CD4-positive, CD25-positive, alpha-beta regulatory T cell (primary cell): ENCODE results near the gene MUSTN1. TPM values are rescaled to one million over a fixed set of nuclear protein-coding genes. Genes with fewer than 3 reads are reported as not detected.

Experiments used
- ATAC-seq, 2 donors: fragments of 150-1000 bp; cut with Tn5 transposase; one replicate each; pipeline ENCODE4 v1.10.0; 2021; ENCODE audit warnings: low read depth in 2 of 2, moderate number of reproducible peaks in 2 of 2, moderate library complexity in 1 of 2
- DNase-seq, 3 donors: peaks; one replicate each; pipeline versions ENCODE4 v3.0.0 to v3.0.0-alpha.2; 2012 to 2022; ENCODE audit warnings: mixed read lengths in 1 of 3
- H3K27ac ChIP-seq: one replicate; pipeline ENCODE4 v1.7.0; 2013; ENCODE audit warnings: mild to moderate bottlenecking, low read length; ENCODE audit not compliant: insufficient read depth, poor library complexity, severe bottlenecking
- H3K27me3 ChIP-seq: one replicate; pipeline ENCODE4 v1.7.0; 2013; ENCODE audit warnings: low read length; ENCODE audit not compliant: control insufficient read depth, insufficient read depth
- H3K36me3 ChIP-seq: one replicate; pipeline ENCODE4 v1.7.0; 2013; ENCODE audit warnings: mild to moderate bottlenecking, low read length, moderate library complexity; ENCODE audit not compliant: control insufficient read depth, insufficient read depth
- H3K4me1 ChIP-seq: 2 replicates; pipeline ENCODE4 v1.7.0; 2013; ENCODE audit warnings: mild to moderate bottlenecking, low read length; ENCODE audit not compliant: insufficient read depth, control insufficient read depth, poor library complexity, severe bottlenecking
- H3K4me3 ChIP-seq: one replicate; pipeline ENCODE4 v1.7.0; 2013; ENCODE audit warnings: low read depth, mild to moderate bottlenecking, low read length, moderate library complexity
- H3K9me3 ChIP-seq, 2 experiments: 1 replicate in 1 of 2; 2 replicates in 1 of 2; pipeline ENCODE4 v1.7.0; 2013; ENCODE audit warnings: low read length in 2 of 2, mild to moderate bottlenecking in 1 of 2, moderate library complexity in 1 of 2; ENCODE audit not compliant: control insufficient read depth in 2 of 2
- H3K27ac Mint-ChIP-seq, 3 donors: one replicate each; pipeline ENCODE4 v1.8.0; 2020 to 2022; ENCODE audit warnings: mild to moderate bottlenecking in 3 of 3, mixed read lengths in 3 of 3, moderate library complexity in 2 of 3
- H3K27me3 Mint-ChIP-seq: one replicate; pipeline ENCODE4 v1.8.0; 2022; ENCODE audit warnings: mild to moderate bottlenecking, mixed read lengths
- H3K36me3 Mint-ChIP-seq: one replicate; pipeline ENCODE4 v1.8.0; 2020; ENCODE audit warnings: mixed read lengths
- H3K4me1 Mint-ChIP-seq, 4 donors: one replicate each; pipeline ENCODE4 v1.8.0; 2020 to 2022; ENCODE audit warnings: mixed read lengths in 4 of 4, mild to moderate bottlenecking in 1 of 4
- H3K4me3 Mint-ChIP-seq, 4 donors: one replicate each; pipeline ENCODE4 v1.8.0; 2020 to 2022; ENCODE audit warnings: mild to moderate bottlenecking in 4 of 4, mixed read lengths in 4 of 4, moderate library complexity in 3 of 4
- H3K9me3 Mint-ChIP-seq, 7 donors: one replicate each; pipeline ENCODE4 v1.8.0; 2020 to 2022; ENCODE audit warnings: mixed read lengths in 7 of 7, mild to moderate bottlenecking in 3 of 7, moderate library complexity in 2 of 7
- polyA plus RNA-seq, 4 donors: library from polyadenylated mRNA; unstranded; fragments of 300-500 nt; fragmentation: Illumina TruSeq; gene quantifications; one replicate each; pipeline ENCODE4 v1.2.3, GENCODE V29; 2021
- total RNA-seq: library from RNA; stranded (reverse); gene quantifications from one replicate; pipeline ENCODE4 v1.2.3, GENCODE V29; 2022

Gene MUSTN1
- total and polyA plus RNA-seq, 5 donors from 2014 or later: 1.2 to 13.8 TPM; not detected in 3

GRCh38 chr3:52810923-52811322 lies 23.9 kb downstream of the MUSTN1 start:
- Mint-ChIP-seq H3K4me3 (no peak overlapping the region), H3K27ac (no peak overlapping the region), H3K36me3 (no peaks in the 10 kb centered on the region), H3K27me3 (no peaks in the 10 kb centered on the region), H3K4me1 (peaks cover 0 to 10% (median 4%) of the 10 kb centered on the region in 4 donors), H3K9me3 (peaks cover 0 to 2% (median 0%) of the 10 kb centered on the region in 7 donors)
- Histone ChIP-seq H3K27ac (no peak overlapping the region), H3K4me1 (no peaks in the 10 kb centered on the region), H3K4me3 (no peak overlapping the region), H3K9me3 (no peaks in the 10 kb centered on the region), H3K27me3 (no peaks in the 10 kb centered on the region), H3K36me3 (no peaks in the 10 kb centered on the region)
- ATAC-seq: peak in 1 of 2 donors; percentile 10
- DNase-seq: no peak

GRCh38 chr3:52809662-52810377 lies 25.0 kb downstream of the MUSTN1 start:
- Histone ChIP-seq H3K9me3 (no peaks in the 10 kb centered on the region), H3K4me1 (no peaks in the 10 kb centered on the region), H3K27ac (no peak overlapping the region), H3K27me3 (no peaks in the 10 kb centered on the region), H3K36me3 (no peaks in the 10 kb centered on the region), H3K4me3 (no peak overlapping the region)
- Mint-ChIP-seq H3K9me3 (peaks cover 0 to 2% (median 0%) of the 10 kb centered on the region in 7 donors), H3K4me3 (peak overlapping the region in 1 of 4 donors; percentile 13), H3K36me3 (no peaks in the 10 kb centered on the region), H3K27me3 (no peaks in the 10 kb centered on the region), H3K27ac (no peak overlapping the region), H3K4me1 (peaks cover 0 to 10% (median 4%) of the 10 kb centered on the region in 4 donors)
- DNase-seq: peak in 1 of 3 donors; percentile 20
- peak in 1 of 2 donors; percentile 43 for ATAC-seq

GRCh38 chr3:52809149-52809548 lies 25.7 kb downstream of the MUSTN1 start:
- no peaks in the 10 kb centered on the region for H3K36me3 Mint-ChIP-seq
- H3K27me3 Mint-ChIP-seq: no peaks in the 10 kb centered on the region
- ATAC-seq (no peak), DNase-seq (no peak)
- Histone ChIP-seq H3K9me3 (no peaks in the 10 kb centered on the region), H3K36me3 (no peaks in the 10 kb centered on the region), H3K4me1 (no peaks in the 10 kb centered on the region), H3K27me3 (no peaks in the 10 kb centered on the region), H3K27ac (no peak overlapping the region), H3K4me3 (no peak overlapping the region)
- peak overlapping the region in 2 of 3 donors; percentile 15 to 58 for H3K27ac Mint-ChIP-seq
- peaks cover 0 to 10% (median 4%) of the 10 kb centered on the region in 4 donors for H3K4me1 Mint-ChIP-seq
- H3K4me3 Mint-ChIP-seq: no peak overlapping the region
- peaks cover 0 to 2% (median 0%) of the 10 kb centered on the region in 7 donors for H3K9me3 Mint-ChIP-seq

DNA sequence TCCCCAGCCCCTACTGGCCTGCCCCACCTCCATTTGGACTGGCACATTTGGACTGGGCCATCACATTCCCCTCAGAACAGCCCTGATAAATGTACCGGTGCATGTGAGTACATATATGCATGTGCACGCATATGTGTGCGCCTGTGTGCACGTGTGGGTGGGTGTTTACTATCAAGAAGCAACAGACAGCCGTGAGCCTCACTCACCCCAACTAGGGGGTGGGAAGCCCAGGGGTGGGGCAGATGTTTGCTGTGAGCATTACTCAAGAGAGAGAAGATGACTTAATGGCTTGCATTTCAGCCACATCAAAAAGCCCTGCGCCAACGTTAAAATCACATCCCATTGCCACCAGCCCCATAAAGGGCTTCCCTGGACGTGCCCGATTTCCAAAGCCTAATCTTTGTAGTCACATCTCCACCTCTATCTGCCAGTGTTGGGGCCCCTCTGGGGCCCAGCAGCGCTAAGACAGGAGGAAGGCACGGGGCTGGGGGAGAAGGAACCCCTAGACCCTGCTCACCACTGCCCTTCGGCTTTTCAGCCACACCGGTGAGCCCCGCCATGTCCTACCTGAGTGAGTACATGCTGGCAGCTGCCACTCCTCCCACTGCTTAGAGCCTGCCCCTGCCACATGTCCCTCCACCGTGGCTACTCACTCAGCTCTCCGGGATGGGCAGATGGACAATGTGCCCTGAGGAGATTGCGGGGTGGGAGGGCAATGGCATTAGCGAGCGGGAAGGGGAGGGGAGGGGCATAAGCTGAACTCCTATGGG lies 29.4 kb downstream of the MUSTN1 start:
- H3K4me3 Mint-ChIP-seq: no peak overlapping the region
- H3K36me3 Mint-ChIP-seq: no peaks in the 10 kb centered on the region
- H3K27me3 Mint-ChIP-seq: no peaks in the 10 kb centered on the region
- no peak for DNase-seq
- peaks cover 0 to 10% (median 4%) of the 10 kb centered on the region in 4 donors for H3K4me1 Mint-ChIP-seq
- Histone ChIP-seq H3K4me3 (no peak overlapping the region), H3K9me3 (no peaks in the 10 kb centered on the region), H3K27me3 (no peaks in the 10 kb centered on the region), H3K36me3 (no peaks in the 10 kb centered on the region), H3K27ac (no peak overlapping the region), H3K4me1 (no peaks in the 10 kb centered on the region)
- no peak overlapping the region for H3K27ac Mint-ChIP-seq
- ATAC-seq: no peak
- peaks cover 0 to 2% (median 0%) of the 10 kb centered on the region in 7 donors for H3K9me3 Mint-ChIP-seq

- DNase-seq (no peak), ATAC-seq (no peak)
- no peaks in the 10 kb centered on the region for H3K36me3 Mint-ChIP-seq
- no peak overlapping the region for H3K27ac Mint-ChIP-seq
- H3K9me3 ChIP-seq: no peaks in the 10 kb centered on the region
- H3K4me3 Mint-ChIP-seq: no peak overlapping the region
- peaks cover 0 to 2% (median 0%) of the 10 kb centered on the region in 7 donors for H3K9me3 Mint-ChIP-seq
- no peaks in the 10 kb centered on the region for H3K36me3 ChIP-seq
- no peaks in the 10 kb centered on the region for H3K4me1 Mint-ChIP-seq
- H3K27ac ChIP-seq: no peak overlapping the region
- no peaks in the 10 kb centered on the region for H3K27me3 ChIP-seq
- no peaks in the 10 kb centered on the region for H3K27me3 Mint-ChIP-seq
- H3K4me3 ChIP-seq: no peak overlapping the region
- no peaks in the 10 kb centered on the region for H3K4me1 ChIP-seq
Measured at GRCh38 chr3:52801839-52802238, 33.0 kb downstream of the MUSTN1 start.

GRCh38 chr3:52800079-52800478 lies 34.7 kb downstream of the MUSTN1 start:
- Histone ChIP-seq H3K36me3 (no peaks in the 10 kb centered on the region), H3K27me3 (no peaks in the 10 kb centered on the region), H3K4me1 (no peaks in the 10 kb centered on the region), H3K9me3 (no peaks in the 10 kb centered on the region), H3K4me3 (no peak overlapping the region), H3K27ac (no peak overlapping the region)
- Mint-ChIP-seq H3K4me1 (no peaks in the 10 kb centered on the region), H3K4me3 (no peak overlapping the region), H3K27me3 (no peaks in the 10 kb centered on the region), H3K36me3 (no peaks in the 10 kb centered on the region), H3K27ac (no peak overlapping the region), H3K9me3 (no peaks in the 10 kb centered on the region)
- DNase-seq (no peak), ATAC-seq (no peak)

GRCh38 chr3:52798978-52799476 lies 35.8 kb downstream of the MUSTN1 start:
- Mint-ChIP-seq H3K4me1 (no peaks in the 10 kb centered on the region), H3K9me3 (no peaks in the 10 kb centered on the region), H3K36me3 (no peaks in the 10 kb centered on the region), H3K4me3 (no peak overlapping the region), H3K27ac (no peak overlapping the region), H3K27me3 (no peaks in the 10 kb centered on the region)
- Histone ChIP-seq H3K36me3 (no peaks in the 10 kb centered on the region), H3K4me3 (no peak overlapping the region), H3K27me3 (no peaks in the 10 kb centered on the region), H3K4me1 (no peaks in the 10 kb centered on the region), H3K27ac (no peak overlapping the region), H3K9me3 (no peaks in the 10 kb centered on the region)
- DNase-seq: peak in 1 of 3 donors; percentile 28
- ATAC-seq: no peak
